Right kidney (tissue), 9 donors: ENCODE data around the gene RBMS2.
A peak's percentile ranks its signal among the peaks of the same experiment; 100 is the strongest.
"Not testable (repeated sequence)": the region's sequence is repeated elsewhere in the genome, so short reads cannot be mapped to it uniquely, and the experiment has no call there.

Experiments used
- DNase-seq: peaks from one replicate; pipeline ENCODE4 v3.0.0-alpha.2; 2016
- long read RNA-seq, 8 donors: transcript quantifications; one replicate each; lab custom pipeline, GENCODE V29; 2026

Gene RBMS2
- long read RNA-seq, donor 1, full-length matches to known transcripts = 1 of 14 reads
- long read RNA-seq, donor 1, partial matches to known transcripts = 13 of 14 reads
- long read RNA-seq, donor 1, other reads (novel, unspliced or antisense) = 0 of 14 reads
- long read RNA-seq, donor 2, full-length matches to known transcripts = 3 of 3 reads
- long read RNA-seq, donor 2, partial matches to known transcripts = 0 of 3 reads
- long read RNA-seq, donor 2, other reads (novel, unspliced or antisense) = 0 of 3 reads
- long read RNA-seq, donor 3, full-length matches to known transcripts = 3 of 31 reads
- long read RNA-seq, donor 3, partial matches to known transcripts = 28 of 31 reads
- long read RNA-seq, donor 3, other reads (novel, unspliced or antisense) = 0 of 31 reads
- long read RNA-seq, donor 4, full-length matches to known transcripts = 2 of 330 reads
- long read RNA-seq, donor 4, partial matches to known transcripts = 133 of 330 reads
- long read RNA-seq, donor 4, other reads (novel, unspliced or antisense) = 195 of 330 reads
- long read RNA-seq, donor 5, partial matches to known transcripts = 40 of 40 reads
- long read RNA-seq, donor 5, other reads (novel, unspliced or antisense) = 0 of 40 reads
- long read RNA-seq, donor 6, partial matches to known transcripts = 63 of 68 reads
- long read RNA-seq, donor 6, other reads (novel, unspliced or antisense) = 5 of 68 reads
- long read RNA-seq, donor 7, full-length matches to known transcripts = 2 of 116 reads
- long read RNA-seq, donor 7, partial matches to known transcripts = 114 of 116 reads
- long read RNA-seq, donor 7, other reads (novel, unspliced or antisense) = 0 of 116 reads
- long read RNA-seq, donor 8, full-length matches to known transcripts = 1 of 47 reads
- long read RNA-seq, donor 8, partial matches to known transcripts = 46 of 47 reads
- long read RNA-seq, donor 8, other reads (novel, unspliced or antisense) = 0 of 47 reads

- peak; percentile 72 for DNase-seq
Observed at GRCh38 chr12:56521590-56522371, at the start of gene RBMS2. Gene RBMS2 (plus strand): TSS chr12:56521820. CDS start chr12:56522024, 204 bp downstream.

GRCh38 chr12:56474389-56474788, 47.2 kb upstream of the RBMS2 start:
- DNase-seq = no peak

GRCh38 chr12:56476143-56476542, 45.5 kb upstream of the RBMS2 start:
- DNase-seq = no peak

- no peak for DNase-seq
Observed at GRCh38 chr12:56476972-56477432, 44.6 kb upstream of the RBMS2 start.

- no peak for DNase-seq
Observed at GRCh38 chr12:56477521-56478225, 43.9 kb upstream of the RBMS2 start.

- DNase-seq = no peak
Observed at GRCh38 chr12:56479625-56480024, 42.0 kb upstream of the RBMS2 start.

GRCh38 chr12:56484566-56484965, 37.1 kb upstream of the RBMS2 start:
- no peak for DNase-seq

GRCh38 chr12:56486694-56487093, 34.9 kb upstream of the RBMS2 start:
- no peak for DNase-seq

- peak; percentile 85 for DNase-seq
Observed at GRCh38 chr12:56487448-56488040, 34.1 kb upstream of the RBMS2 start.

GRCh38 chr12:56488041-56488955, 33.3 kb upstream of the RBMS2 start, which contains the start of gene GLS2:
Gene GLS2 (minus strand): TSS chr12:56488161. CDS start chr12:56488118, 43 bp downstream.
- peak; percentile 86 for DNase-seq

GRCh38 chr12:56490360-56490759, 31.3 kb upstream of the RBMS2 start:
- no peak for DNase-seq

- not testable (repeated sequence) for DNase-seq
Observed at GRCh38 chr12:56493409-56494105, 28.1 kb upstream of the RBMS2 start.

GRCh38 chr12:56494106-56494415, 27.6 kb upstream of the RBMS2 start:
- not testable (repeated sequence) for DNase-seq

GRCh38 chr12:56494481-56494880, 27.1 kb upstream of the RBMS2 start:
- not testable (repeated sequence) for DNase-seq

GRCh38 chr12:56496704-56497103, 24.9 kb upstream of the RBMS2 start:
- DNase-seq = not testable (repeated sequence)

- not testable (repeated sequence) for DNase-seq
Observed at GRCh38 chr12:56498126-56498902, 23.3 kb upstream of the RBMS2 start.

- not testable (repeated sequence) for DNase-seq
Observed at GRCh38 chr12:56499452-56499851, 22.2 kb upstream of the RBMS2 start.

- not testable (repeated sequence) for DNase-seq
Observed at GRCh38 chr12:56499879-56500278, 21.7 kb upstream of the RBMS2 start.
